ENCODE results near the gene CCNC.

GRCh38 chr6:99495466-99495865 is 73.0 kb downstream of the CCNC start:
- TF ChIP-seq CTCF (IDR thresholded peaks at IDR 0.05) (no peak), POLR2AphosphoS5 (IDR thresholded peaks at IDR 0.05; ENCODE audit: low read depth, low read length) (no peak), SIN3A (IDR thresholded peaks at IDR 0.05; ENCODE audit: borderline replicate concordance, insufficient read depth, low read depth, low read length) (no peak), TCF7L2 (IDR thresholded peaks at IDR 0.05; ENCODE audit: low read depth, low read length) (no peak)
- TF ChIP-seq, protein P1, sequence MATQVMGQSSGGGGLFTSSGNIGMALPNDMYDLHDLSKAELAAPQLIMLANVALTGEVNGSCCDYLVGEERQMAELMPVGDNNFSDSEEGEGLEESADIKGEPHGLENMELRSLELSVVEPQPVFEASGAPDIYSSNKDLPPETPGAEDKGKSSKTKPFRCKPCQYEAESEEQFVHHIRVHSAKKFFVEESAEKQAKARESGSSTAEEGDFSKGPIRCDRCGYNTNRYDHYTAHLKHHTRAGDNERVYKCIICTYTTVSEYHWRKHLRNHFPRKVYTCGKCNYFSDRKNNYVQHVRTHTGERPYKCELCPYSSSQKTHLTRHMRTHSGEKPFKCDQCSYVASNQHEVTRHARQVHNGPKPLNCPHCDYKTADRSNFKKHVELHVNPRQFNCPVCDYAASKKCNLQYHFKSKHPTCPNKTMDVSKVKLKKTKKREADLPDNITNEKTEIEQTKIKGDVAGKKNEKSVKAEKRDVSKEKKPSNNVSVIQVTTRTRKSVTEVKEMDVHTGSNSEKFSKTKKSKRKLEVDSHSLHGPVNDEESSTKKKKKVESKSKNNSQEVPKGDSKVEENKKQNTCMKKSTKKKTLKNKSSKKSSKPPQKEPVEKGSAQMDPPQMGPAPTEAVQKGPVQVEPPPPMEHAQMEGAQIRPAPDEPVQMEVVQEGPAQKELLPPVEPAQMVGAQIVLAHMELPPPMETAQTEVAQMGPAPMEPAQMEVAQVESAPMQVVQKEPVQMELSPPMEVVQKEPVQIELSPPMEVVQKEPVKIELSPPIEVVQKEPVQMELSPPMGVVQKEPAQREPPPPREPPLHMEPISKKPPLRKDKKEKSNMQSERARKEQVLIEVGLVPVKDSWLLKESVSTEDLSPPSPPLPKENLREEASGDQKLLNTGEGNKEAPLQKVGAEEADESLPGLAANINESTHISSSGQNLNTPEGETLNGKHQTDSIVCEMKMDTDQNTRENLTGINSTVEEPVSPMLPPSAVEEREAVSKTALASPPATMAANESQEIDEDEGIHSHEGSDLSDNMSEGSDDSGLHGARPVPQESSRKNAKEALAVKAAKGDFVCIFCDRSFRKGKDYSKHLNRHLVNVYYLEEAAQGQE (IDR thresholded peaks at IDR 0.05; ENCODE audit: insufficient read depth in 1 of 2, low read depth in 2 of 2, low read length in 1 of 2) = no peak

Measured in Panc1 (cell line).